GM12891 (cell line): Measurements from ENCODE around the gene SLC35F2.
"Not testable (repeated sequence)": the region's sequence is repeated elsewhere in the genome, so short reads cannot be mapped to it uniquely, and the experiment has no call there.

ENCODE experiments used
- DNase-seq: peaks from one replicate; pipeline ENCODE4 v3.0.0; 2011; ENCODE audit warnings: low spot score; ENCODE audit not compliant: insufficient read length
- FAIRE-seq: peaks from 2 replicates; lab custom pipeline; 2011; peaks lifted over from hg19 to GRCh38; lab: Jason Lieb, UNC
- PAX5 ChIP-seq: IDR thresholded peaks from 2 replicates; pipeline ENCODE4 v1.6.1; 2011; ENCODE audit warnings: low read length, moderate library complexity, mild to moderate bottlenecking; ENCODE audit not compliant: insufficient read depth, severe bottlenecking
- POLR2A ChIP-seq: IDR thresholded peaks from 2 replicates; pipeline ENCODE4 v1.6.1; 2011; ENCODE audit warnings: low read depth, low read length, control low read depth
- POLR2AphosphoS5 ChIP-seq: IDR thresholded peaks from 2 replicates; pipeline ENCODE4 v1.6.1; 2011; ENCODE audit warnings: low read depth, low read length, control low read depth
- POU2F2 ChIP-seq: IDR thresholded peaks from 2 replicates; pipeline ENCODE4 v1.6.1; 2011; ENCODE audit warnings: low read depth, mild to moderate bottlenecking, control low read depth, low read length, moderate library complexity
- SPI1 ChIP-seq: IDR thresholded peaks from 2 replicates; pipeline ENCODE4 v1.6.1; 2011; ENCODE audit warnings: low read depth, low read length, control low read depth
- TAF1 ChIP-seq: IDR thresholded peaks from 2 replicates; pipeline ENCODE4 v1.6.1; 2011; ENCODE audit warnings: low read depth, low read length, control low read depth

The SLC35F2 gene

GRCh38 chr11:107770551-107770951 is 88.0 kb downstream of the SLC35F2 start:
- FAIRE-seq = no peak
- TF ChIP-seq POLR2AphosphoS5 = no peak
- TF ChIP-seq POU2F2 = no peak
- no peak for TF ChIP-seq SPI1
- TF ChIP-seq PAX5 = no peak
- no peak for TF ChIP-seq POLR2A
- TF ChIP-seq TAF1 = no peak
- no peak for DNase-seq

GRCh38 chr11:107769189-107769588 is 89.4 kb downstream of the SLC35F2 start:
- DNase-seq = no peak
- FAIRE-seq = no peak
- no peak for TF ChIP-seq TAF1
- TF ChIP-seq SPI1 = no peak
- TF ChIP-seq PAX5 = no peak
- TF ChIP-seq POLR2AphosphoS5 = no peak
- no peak for TF ChIP-seq POU2F2
- TF ChIP-seq POLR2A = no peak

- not testable (repeated sequence) for FAIRE-seq, DNase-seq
Observed at GRCh38 chr11:107758719-107759355, 99.8 kb downstream of the SLC35F2 start.

- TF ChIP-seq POU2F2 = no peak
- TF ChIP-seq POLR2A = no peak
- TF ChIP-seq POLR2AphosphoS5 = no peak
- no peak for TF ChIP-seq SPI1
- no peak for TF ChIP-seq PAX5
- TF ChIP-seq TAF1 = no peak
- FAIRE-seq = peak; percentile 33
- no peak for DNase-seq
Observed at GRCh38 chr11:107757661-107758060, 100.9 kb downstream of the SLC35F2 start.

GRCh38 chr11:107756553-107756952 is 102.0 kb downstream of the SLC35F2 start:
- DNase-seq (no peak), FAIRE-seq (no peak)
- TF ChIP-seq SPI1 (no peak), TAF1 (no peak), POLR2A (no peak), POU2F2 (no peak), PAX5 (no peak), POLR2AphosphoS5 (no peak)

GRCh38 chr11:107752949-107753822 is 105.4 kb downstream of the SLC35F2 start:
- DNase-seq (no peak), FAIRE-seq (no peak)
- TF ChIP-seq POU2F2 (no peak), PAX5 (no peak), POLR2AphosphoS5 (no peak), SPI1 (no peak), TAF1 (no peak), POLR2A (no peak)

- DNase-seq (no peak), FAIRE-seq (no peak)
- no peak for TF ChIP-seq SPI1
Observed at GRCh38 chr11:107752508-107752907, 106.1 kb downstream of the SLC35F2 start.

- FAIRE-seq = no peak
- DNase-seq = no peak
- TF ChIP-seq SPI1 (no peak), POLR2AphosphoS5 (no peak), TAF1 (no peak), POU2F2 (no peak), PAX5 (no peak), POLR2A (no peak)
Observed at GRCh38 chr11:107751082-107751481, 107.5 kb downstream of the SLC35F2 start.

GRCh38 chr11:107750313-107750712 is 108.3 kb downstream of the SLC35F2 start:
- FAIRE-seq = no peak
- TF ChIP-seq TAF1 = no peak
- no peak for TF ChIP-seq POLR2A
- no peak for TF ChIP-seq POLR2AphosphoS5
- TF ChIP-seq SPI1 = no peak
- TF ChIP-seq POU2F2 = no peak
- TF ChIP-seq PAX5 = no peak
- DNase-seq = no peak

- DNase-seq (no peak), FAIRE-seq (no peak)
- TF ChIP-seq POU2F2 (no peak), PAX5 (no peak), SPI1 (no peak), TAF1 (no peak), POLR2AphosphoS5 (no peak), POLR2A (no peak)
Observed at GRCh38 chr11:107747622-107748021, 111.0 kb downstream of the SLC35F2 start.
